ENCODE data around the gene RNASE9.

DNA sequence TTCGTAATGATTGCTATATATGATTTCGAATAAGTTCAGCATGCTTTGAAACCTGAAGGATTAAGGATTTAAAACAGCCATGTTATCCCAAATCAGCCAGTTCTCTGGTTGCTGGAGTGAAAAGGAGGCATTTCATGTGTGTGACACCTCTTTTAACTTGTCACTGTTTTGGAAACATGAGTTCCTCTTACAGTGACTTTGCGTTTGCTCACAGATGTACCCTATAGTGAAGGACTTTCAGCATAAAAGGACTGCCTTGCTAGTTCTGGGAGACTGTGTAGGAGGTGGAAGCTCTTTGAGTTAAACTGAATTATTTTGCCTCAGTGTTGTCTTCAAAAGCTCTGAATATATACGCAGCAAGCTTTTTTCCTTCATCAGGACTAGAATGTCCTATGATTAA is 19.4 kb upstream of the RNASE9 start:
- no peak for TF ChIP-seq CTCF (IDR thresholded peaks at IDR 0.05)
- TF ChIP-seq EZH2 (IDR thresholded peaks at IDR 0.05; ENCODE audit: borderline replicate concordance, insufficient read depth, low read depth, low read length, poor library complexity, severe bottlenecking): no peak
